Activated CD8-positive, alpha-beta T cell treated with anti-CD3 and anti-CD28 coated beads for 36 hours (primary cell): Measurements from ENCODE around the gene NFATC3. TPM values are rescaled to one million over a fixed set of nuclear protein-coding genes. Genes with fewer than 3 reads are reported as not detected.

Experiments used
- ATAC-seq: fragments of 200-7000 bp; cut with Tn5 transposase; one replicate; pipeline ENCODE4 v1.10.0; 2021; ENCODE audit warnings: mild to moderate bottlenecking, moderate library complexity
- CTCF ChIA-PET: fragments of 350-600 bp; sonication (Branson Sonifier 250); formaldehyde crosslinking; loops from one replicate; lab custom pipeline; 2021; ENCODE audit warnings: antibody characterized with exemption; lab: Charles Lee
- POLR2A ChIA-PET: fragments of 350-600 bp; sonication (Branson Sonifier 250); formaldehyde crosslinking; loops from one replicate; lab custom pipeline; 2021; ENCODE audit warnings: antibody characterized with exemption; lab: Charles Lee
- DNase-seq: peaks from one replicate; pipeline ENCODE4 v3.0.0-alpha.2; 2020
- H3K27ac Mint-ChIP-seq: one replicate; pipeline ENCODE4 v1.8.0; 2021; ENCODE audit warnings: mild to moderate bottlenecking, mixed read lengths
- H3K27me3 Mint-ChIP-seq: one replicate; pipeline ENCODE4 v1.8.0; 2021; ENCODE audit warnings: mixed read lengths
- H3K36me3 Mint-ChIP-seq: one replicate; pipeline ENCODE4 v1.8.0; 2021; ENCODE audit warnings: low read depth, mixed read lengths
- H3K4me1 Mint-ChIP-seq: one replicate; pipeline ENCODE4 v1.8.0; 2021; ENCODE audit warnings: low read depth, mixed read lengths
- H3K4me3 Mint-ChIP-seq: one replicate; pipeline ENCODE4 v1.8.0; 2021; ENCODE audit warnings: mild to moderate bottlenecking, moderate library complexity, mixed read lengths
- H3K9me3 Mint-ChIP-seq: one replicate; pipeline ENCODE4 v1.8.0; 2021; ENCODE audit warnings: mixed read lengths
- intact Hi-C: fragments of 100-400 bp; cut with micrococcal nuclease; formaldehyde crosslinking; loops from one replicate; pipeline ENCODE4 v1.10.0; 2022
- total RNA-seq, 2 experiments: library from RNA; stranded (reverse); gene quantifications; one replicate each; pipeline ENCODE4 v1.2.3, GENCODE V29; 2021
- TF ChIP-seq, protein P1 (sequence below): fragments of 200-600 bp; IDR thresholded peaks from one replicate; pipeline ENCODE4 v1.8.0; 2022; ENCODE audit warnings: antibody characterized with exemption, mild to moderate bottlenecking

Gene NFATC3
- total RNA-seq, 2 experiments from 2014 or later, result 102 to 104 TPM

DNA sequence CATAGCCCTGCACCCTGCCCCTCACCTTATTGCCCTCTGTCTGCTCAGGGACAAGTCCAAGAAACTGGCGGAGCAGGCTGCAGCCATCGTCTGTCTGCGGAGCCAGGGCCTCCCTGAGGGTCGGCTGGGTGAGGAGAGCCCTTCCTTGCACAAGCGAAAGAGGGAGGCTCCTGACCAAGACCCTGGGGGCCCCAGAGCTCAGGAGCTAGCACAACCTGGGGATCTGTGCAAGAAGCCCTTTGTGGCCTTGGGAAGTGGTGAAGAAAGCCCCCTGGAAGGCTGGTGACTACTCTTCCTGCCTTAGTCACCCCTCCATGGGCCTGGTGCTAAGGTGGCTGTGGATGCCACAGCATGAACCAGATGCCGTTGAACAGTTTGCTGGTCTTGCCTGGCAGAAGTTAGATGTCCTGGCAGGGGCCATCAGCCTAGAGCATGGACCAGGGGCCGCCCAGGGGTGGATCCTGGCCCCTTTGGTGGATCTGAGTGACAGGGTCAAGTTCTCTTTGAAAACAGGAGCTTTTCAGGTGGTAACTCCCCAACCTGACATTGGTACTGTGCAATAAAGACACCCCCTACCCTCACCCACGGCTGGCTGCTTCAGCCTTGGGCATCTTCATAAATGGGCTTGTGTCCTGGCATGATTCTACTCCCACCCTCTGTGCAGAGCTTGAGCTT is 6.3 kb upstream of the NFATC3 start:
- DNase-seq, result peak; percentile 53
- Mint-ChIP-seq H3K9me3 (peaks cover 2% of the 10 kb centered on the region), H3K4me1 (peaks cover 87% of the 10 kb centered on the region), H3K27ac (peak overlapping the region; percentile 99), H3K4me3 (peak overlapping the region; percentile 67), H3K27me3 (no peaks in the 10 kb centered on the region), H3K36me3 (peaks cover 74% of the 10 kb centered on the region)
- intact Hi-C loops, result no loop called here
- TF ChIP-seq, protein P1, sequence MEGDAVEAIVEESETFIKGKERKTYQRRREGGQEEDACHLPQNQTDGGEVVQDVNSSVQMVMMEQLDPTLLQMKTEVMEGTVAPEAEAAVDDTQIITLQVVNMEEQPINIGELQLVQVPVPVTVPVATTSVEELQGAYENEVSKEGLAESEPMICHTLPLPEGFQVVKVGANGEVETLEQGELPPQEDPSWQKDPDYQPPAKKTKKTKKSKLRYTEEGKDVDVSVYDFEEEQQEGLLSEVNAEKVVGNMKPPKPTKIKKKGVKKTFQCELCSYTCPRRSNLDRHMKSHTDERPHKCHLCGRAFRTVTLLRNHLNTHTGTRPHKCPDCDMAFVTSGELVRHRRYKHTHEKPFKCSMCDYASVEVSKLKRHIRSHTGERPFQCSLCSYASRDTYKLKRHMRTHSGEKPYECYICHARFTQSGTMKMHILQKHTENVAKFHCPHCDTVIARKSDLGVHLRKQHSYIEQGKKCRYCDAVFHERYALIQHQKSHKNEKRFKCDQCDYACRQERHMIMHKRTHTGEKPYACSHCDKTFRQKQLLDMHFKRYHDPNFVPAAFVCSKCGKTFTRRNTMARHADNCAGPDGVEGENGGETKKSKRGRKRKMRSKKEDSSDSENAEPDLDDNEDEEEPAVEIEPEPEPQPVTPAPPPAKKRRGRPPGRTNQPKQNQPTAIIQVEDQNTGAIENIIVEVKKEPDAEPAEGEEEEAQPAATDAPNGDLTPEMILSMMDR, result no peak
- CTCF ChIA-PET, result interaction anchor here (1.2 kb wide), 1 partner anchor 185 kb away, joined by 6 read pairs; the partner anchor contains the start of gene SLC7A6
- ATAC-seq, result no peak
- POLR2A ChIA-PET, result interaction anchor here (1.4 to 2.9 kb wide), 5 partner anchors 8 to 142 kb away, joined by 5 to 10 read pairs (median 8); partner anchors contain the start of gene PSMB10

DNA sequence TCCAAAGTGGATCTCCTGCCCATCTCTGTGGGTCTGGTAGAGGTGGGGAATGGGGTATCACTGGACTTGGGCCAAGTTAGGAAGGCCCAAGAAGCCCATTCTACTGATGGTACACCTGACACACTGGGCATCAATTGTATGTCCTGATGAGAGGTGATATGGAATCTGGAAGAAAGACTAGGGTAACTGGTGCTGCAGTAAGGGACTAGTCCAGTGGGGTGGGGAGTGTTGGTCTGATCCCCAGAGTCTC is 5.9 kb upstream of the NFATC3 start:
- ChIA-PET POLR2A (interaction anchor here (0.5 to 2.0 kb wide), 6 partner anchors 9 to 143 kb away, joined by 3 to 9 read pairs (median 6); partner anchors contain the start of gene PSMB10), CTCF (interaction anchor here (0.7 to 1.2 kb wide), 4 partner anchors 10 to 185 kb away, joined by 3 to 6 read pairs (median 4); partner anchors contain the start of gene SLC7A6)
- peak overlapping the region; percentile 67 for H3K4me3 Mint-ChIP-seq
- no peaks in the 10 kb centered on the region for H3K27me3 Mint-ChIP-seq
- H3K4me1 Mint-ChIP-seq, result peaks cover 87% of the 10 kb centered on the region
- peaks cover 69% of the 10 kb centered on the region for H3K36me3 Mint-ChIP-seq
- peaks cover 2% of the 10 kb centered on the region for H3K9me3 Mint-ChIP-seq
- TF ChIP-seq, protein P1, result no peak
- ATAC-seq, result no peak
- DNase-seq, result no peak
- H3K27ac Mint-ChIP-seq, result peak overlapping the region; percentile 99
- intact Hi-C loops, result no loop called here

DNA sequence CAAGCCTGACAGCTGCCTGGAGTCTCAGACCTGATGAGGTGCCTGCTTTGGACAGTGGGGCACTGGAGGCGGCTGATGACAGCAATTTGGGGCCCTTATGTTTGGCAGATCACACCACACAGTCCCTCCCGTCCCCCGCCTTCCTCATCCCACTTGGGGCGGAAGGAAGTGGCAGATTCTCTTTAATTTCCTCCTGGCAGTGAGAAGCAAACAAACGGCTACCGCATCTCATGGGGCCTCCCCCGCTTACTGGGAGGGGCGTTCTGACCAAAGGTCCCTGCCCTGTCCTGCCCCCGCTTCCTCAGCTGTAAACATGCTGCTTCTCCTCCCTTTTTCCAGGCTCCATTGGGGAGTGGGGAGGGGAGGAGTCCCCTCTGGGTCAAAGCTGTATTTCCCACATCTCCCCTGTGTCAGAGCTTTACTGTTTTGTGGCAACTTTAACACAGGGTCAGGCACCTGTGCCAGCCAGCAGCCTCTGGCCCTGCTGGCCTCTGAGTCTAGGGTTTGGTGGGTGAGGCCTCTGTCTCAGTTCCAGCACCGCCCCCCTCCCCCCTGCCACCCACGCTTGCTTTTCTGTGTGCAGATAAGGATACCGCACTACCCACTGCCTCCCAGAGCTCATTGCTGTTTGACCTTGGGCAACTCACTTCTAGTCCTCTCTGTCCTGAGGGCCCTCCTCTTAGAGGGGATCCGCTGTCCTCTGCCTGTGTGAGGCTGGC is 5.4 kb upstream of the NFATC3 start:
- Mint-ChIP-seq H3K9me3 (peaks cover 2% of the 10 kb centered on the region), H3K27me3 (no peaks in the 10 kb centered on the region), H3K4me3 (peak overlapping the region; percentile 67), H3K4me1 (peaks cover 84% of the 10 kb centered on the region), H3K36me3 (peaks cover 64% of the 10 kb centered on the region), H3K27ac (peak overlapping the region; percentile 99)
- ChIA-PET POLR2A (interaction anchor here (0.5 to 2.0 kb wide), 8 partner anchors 9 to 143 kb away, joined by 3 to 9 read pairs (median 4); partner anchors contain the start of gene PSMB10), CTCF (interaction anchor here (0.7 to 1.2 kb wide), 5 partner anchors 8 to 184 kb away, joined by 3 to 6 read pairs (median 4); partner anchors contain the start of gene SLC7A6)
- DNase-seq (peak; percentile 94), ATAC-seq (peak; percentile 47)
- intact Hi-C loops, result no loop called here
- TF ChIP-seq, protein P1, result no peak

DNA sequence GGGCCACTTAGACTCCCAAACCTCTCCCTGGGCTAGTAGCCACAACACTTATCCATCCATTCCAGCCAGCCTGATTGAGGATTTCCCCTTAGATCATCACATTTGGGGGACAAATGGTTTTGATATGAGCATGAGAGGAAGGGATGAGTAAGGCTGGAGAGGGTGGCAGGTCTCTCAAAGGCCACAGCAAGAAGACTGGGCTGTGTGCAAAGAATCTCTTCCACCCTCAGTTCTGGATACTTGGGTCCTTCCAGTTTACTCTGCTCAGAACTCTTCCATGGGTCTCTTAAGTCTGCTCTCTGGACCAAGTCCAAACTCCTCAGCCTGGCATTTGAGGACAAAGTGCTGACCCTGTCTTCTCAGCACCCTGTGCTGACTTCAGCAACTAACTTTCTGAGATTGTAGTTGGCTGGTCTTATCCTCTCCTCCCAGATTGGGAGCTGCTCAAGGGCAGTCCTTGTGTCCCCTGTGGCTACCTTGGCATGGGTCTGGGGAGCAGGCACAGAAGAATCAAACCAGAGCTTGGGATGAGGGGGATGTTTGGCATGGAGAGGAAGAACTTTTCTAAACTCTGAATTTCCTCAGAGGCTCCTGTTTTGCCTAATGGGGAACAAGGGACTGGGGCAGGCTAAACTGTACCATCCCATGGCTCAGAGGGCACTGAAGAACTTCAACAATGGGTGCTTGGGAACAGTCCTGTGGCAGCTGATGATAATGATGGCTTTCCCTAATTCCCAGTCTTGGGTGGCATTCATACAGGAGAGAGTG is 3.1 kb upstream of the NFATC3 start:
- CTCF ChIA-PET, result interaction anchor here (1.4 to 3.4 kb wide), 2 partner anchors 16 to 18 kb away, joined by 3 to 15 read pairs; no protein-coding TSS in a partner anchor
- TF ChIP-seq, protein P1, result no peak
- peak overlapping the region; percentile 16 for H3K4me3 Mint-ChIP-seq
- peaks cover 56% of the 10 kb centered on the region for H3K36me3 Mint-ChIP-seq
- H3K9me3 Mint-ChIP-seq, result peaks cover 2% of the 10 kb centered on the region
- POLR2A ChIA-PET, result interaction anchor here (0.5 to 1.2 kb wide), 3 partner anchors 10 to 418 kb away, joined by 3 to 4 read pairs (median 4); no protein-coding TSS in a partner anchor
- H3K4me1 Mint-ChIP-seq, result peaks cover 65% of the 10 kb centered on the region
- no peaks in the 10 kb centered on the region for H3K27me3 Mint-ChIP-seq
- DNase-seq (peak; percentile 75), ATAC-seq (peak; percentile 8)
- H3K27ac Mint-ChIP-seq, result peak overlapping the region; percentile 99
- intact Hi-C loops, result no loop called here
